HepG2 (cell line): ENCODE data around the gene POU4F3. TPM values are rescaled to one million over a fixed set of nuclear protein-coding genes. Genes with fewer than 3 reads are reported as not detected.

Experiments
- ATAC-seq: fragments of 200-7000 bp; cut with Tn5 transposase; 3 replicates; pipeline ENCODE4 v1.9.1; 2020; ENCODE audit warnings: mild to moderate bottlenecking, moderate library complexity
- BruUV-seq: library from RNA; stranded (reverse); fragments of 400-500 nt; replicated peaks from 2 replicates; lab custom pipeline; 2021; lab: Mats Ljungman, UMichigan
- CTCF ChIA-PET: fragments of 300-600 bp; formaldehyde crosslinking; extraction: SDS; loops from one replicate; lab custom pipeline; 2021; ENCODE audit warnings: low total read pairs, inconsistent platforms, low intra/inter-chr PET ratio; lab: Yijun Ruan, JAX
- POLR2A ChIA-PET: fragments of 350-600 bp; sonication (Branson Sonifier 250); formaldehyde crosslinking; loops from one replicate; lab custom pipeline; 2020; ENCODE audit warnings: antibody characterized with exemption, inconsistent platforms; lab: Yijun Ruan, JAX
- DNase-seq: peaks from one replicate; pipeline ENCODE4 v3.0.0-alpha.2; 2015; ENCODE audit warnings: low spot score
- FAIRE-seq: peaks from 3 replicates; lab custom pipeline; 2011; peaks lifted over from hg19 to GRCh38; lab: Jason Lieb, UNC
- H2AFZ ChIP-seq: one replicate; pipeline ENCODE4 v1.6.1; 2011; ENCODE audit warnings: low read length, inconsistent platforms
- H3K27ac ChIP-seq: fragments of 300-600 bp; 3 replicates; pipeline ENCODE4 v1.8.0; 2011; ENCODE audit warnings: mixed run types, mild to moderate bottlenecking, mixed read lengths, low read length, inconsistent platforms; ENCODE audit not compliant: insufficient read depth; ENCODE audit errors: extremely low read length
- H3K27me3 ChIP-seq, 2 experiments: fragments of 200-600 bp in 1 of 2; 2 replicates in 1 of 2; 3 replicates in 1 of 2; pipeline versions ENCODE4 v1.6.0 to v1.8.0; 2011; ENCODE audit warnings: low read length in 2 of 2, mild to moderate bottlenecking in 2 of 2, moderate library complexity in 2 of 2, inconsistent platforms in 1 of 2; ENCODE audit not compliant: insufficient read depth in 2 of 2, control insufficient read depth in 1 of 2
- H3K36me3 ChIP-seq, 2 experiments: fragments of 200-600 bp in 1 of 2; replicated peaks in 1 of 2; 2 replicates in 1 of 2; 3 replicates in 1 of 2; pipeline versions ENCODE4 v1.5.1 to v1.8.0; 2011; ENCODE audit warnings: low read length in 2 of 2, inconsistent platforms in 1 of 2; ENCODE audit not compliant: insufficient read depth in 2 of 2, control insufficient read depth in 1 of 2
- H3K4me1 ChIP-seq: 2 replicates; pipeline ENCODE4 v1.5.1; 2012; ENCODE audit warnings: low read length, inconsistent platforms; ENCODE audit not compliant: insufficient read depth
- H3K4me2 ChIP-seq: 2 replicates; pipeline ENCODE4 v1.6.0; 2011; ENCODE audit warnings: low read depth, low read length, inconsistent platforms
- H3K4me3 ChIP-seq, 3 experiments: fragments of 200-600 bp in 1 of 3; sonication (generic), shearing (Covaris generic) in 1 of 3; replicated peaks in 1 of 3; 2 replicates each; pipeline ENCODE4 v1.5.1; 2011 to 2016; ENCODE audit warnings: low read length in 3 of 3, inconsistent platforms in 2 of 3, low read depth in 2 of 3, mild to moderate bottlenecking in 2 of 3, control low read depth in 1 of 3, mixed read lengths in 1 of 3; ENCODE audit not compliant: insufficient read depth in 1 of 3
- H3K79me2 ChIP-seq: one replicate; pipeline ENCODE4 v1.6.1; 2011; ENCODE audit warnings: low read length, inconsistent platforms; ENCODE audit not compliant: insufficient read depth
- H3K9ac ChIP-seq: 2 replicates; pipeline ENCODE4 v1.6.0; 2011; ENCODE audit warnings: mild to moderate bottlenecking, low read depth, low read length, inconsistent platforms; ENCODE audit not compliant: insufficient read depth
- H3K9me3 ChIP-seq: 2 replicates; pipeline ENCODE4 v1.5.1; 2012; ENCODE audit warnings: mild to moderate bottlenecking, low read length
- H4K20me1 ChIP-seq: 2 replicates; pipeline ENCODE4 v1.6.0; 2011; ENCODE audit warnings: inconsistent platforms, mild to moderate bottlenecking, low read length, moderate library complexity; ENCODE audit not compliant: insufficient read depth
- CENPT ChIP-seq: sonication (generic); formaldehyde crosslinking; IDR thresholded peaks from 2 replicates; pipeline ENCODE4 v1.8.0; 2022; ENCODE audit warnings: low read depth, mild to moderate bottlenecking, moderate library complexity, missing genetic modification reagents
- CHCHD3 ChIP-seq: sonication (generic); formaldehyde crosslinking; IDR thresholded peaks from 2 replicates; pipeline ENCODE4 v1.8.0; 2022; ENCODE audit warnings: mild to moderate bottlenecking, missing genetic modification reagents, moderate library complexity
- MLX ChIP-seq: IDR thresholded peaks from 2 replicates; pipeline ENCODE4 v1.6.1; 2016
- NBN ChIP-seq: fragments of 450-650 bp; conservative IDR thresholded peaks from 2 replicates; pipeline ENCODE4 v1.6.1; 2017
- NFATC3 ChIP-seq: sonication (generic); formaldehyde crosslinking; IDR thresholded peaks from 2 replicates; pipeline ENCODE4 v1.5.1; 2020; ENCODE audit warnings: mild to moderate bottlenecking, missing genetic modification reagents
- NONO ChIP-seq, 2 experiments: fragments of 450-650 bp in 1 of 2; sonication (generic) in 1 of 2; formaldehyde crosslinking in 1 of 2; IDR thresholded peaks in 1 of 2; conservative IDR thresholded peaks in 1 of 2; 2 replicates each; pipeline versions ENCODE4 v1.6.1 to v1.8.0; 2017 to 2022; ENCODE audit warnings: mild to moderate bottlenecking in 1 of 2, missing genetic modification reagents in 1 of 2, moderate library complexity in 1 of 2
- PBX3 ChIP-seq: sonication (generic); formaldehyde crosslinking; IDR thresholded peaks from 2 replicates; pipeline ENCODE4 v1.8.1; 2023; ENCODE audit warnings: missing genetic modification reagents, inconsistent platforms, borderline replicate concordance
- PHF21A ChIP-seq: sonication (generic); formaldehyde crosslinking; IDR thresholded peaks from 2 replicates; pipeline ENCODE4 v1.5.0; 2020; ENCODE audit warnings: mild to moderate bottlenecking, missing genetic modification reagents
- SIX4 ChIP-seq: sonication (generic); formaldehyde crosslinking; IDR thresholded peaks from 2 replicates; pipeline ENCODE4 v1.4.0; 2020; ENCODE audit warnings: missing genetic modification reagents
- SNAI1 ChIP-seq: sonication (generic); formaldehyde crosslinking; IDR thresholded peaks from 2 replicates; pipeline ENCODE4 v1.5.0; 2020; ENCODE audit warnings: mild to moderate bottlenecking, missing genetic modification reagents, borderline replicate concordance
- SOX5 ChIP-seq: IDR thresholded peaks from 2 replicates; pipeline ENCODE4 v1.6.1; 2016; ENCODE audit warnings: borderline replicate concordance
- SRSF9 ChIP-seq: fragments of 200-400 bp; formaldehyde crosslinking; IDR thresholded peaks from 2 replicates; pipeline ENCODE4 v1.6.1; 2018; ENCODE audit warnings: borderline replicate concordance, mild to moderate bottlenecking, low read depth, low read length; ENCODE audit not compliant: insufficient read depth, poor library complexity, severe bottlenecking
- TP53 ChIP-seq: sonication (generic); formaldehyde crosslinking; conservative IDR thresholded peaks from 2 replicates; pipeline ENCODE4 v1.4.0; 2020; ENCODE audit warnings: missing genetic modification reagents
- ZNF414 ChIP-seq: sonication (generic); formaldehyde crosslinking; IDR thresholded peaks from 2 replicates; pipeline ENCODE4 v1.5.0; 2020; ENCODE audit warnings: missing genetic modification reagents
- ZNF543 ChIP-seq: sonication (generic); formaldehyde crosslinking; IDR thresholded peaks from 2 replicates; pipeline ENCODE4 v1.4.0; 2020; ENCODE audit warnings: mild to moderate bottlenecking, missing genetic modification reagents
- ZNF607 ChIP-seq: sonication (generic); formaldehyde crosslinking; IDR thresholded peaks from 2 replicates; pipeline ENCODE4 v1.5.1; 2020; ENCODE audit warnings: missing genetic modification reagents, mild to moderate bottlenecking, borderline replicate concordance
- ZNF724P ChIP-seq: sonication (generic); formaldehyde crosslinking; IDR thresholded peaks from 2 replicates; pipeline ENCODE4 v1.8.0; 2022; ENCODE audit warnings: missing genetic modification reagents, borderline replicate concordance
- ZSCAN20 ChIP-seq: sonication (generic); formaldehyde crosslinking; IDR thresholded peaks from 2 replicates; pipeline ENCODE4 v1.4.0; 2020; ENCODE audit warnings: missing genetic modification reagents, mild to moderate bottlenecking, borderline replicate concordance
- WGBS: methylation state at CpG from one replicate; pipeline ENCODE4 v1.1.6; 2017; ENCODE audit warnings: low lambda C conversion rate; 5-methylcytosine and 5-hydroxymethylcytosine counted together
- in situ Hi-C: cut with HindIII; loops from 2 replicates; pipeline ENCODE4 v1.10.0; 2017; ENCODE audit warnings: low pct_unique_long_range_greater_than_20kb; ENCODE audit not compliant: extremely low pct_ligation_motif_present
- intact Hi-C: fragments of 100-400 bp; cut with micrococcal nuclease; formaldehyde crosslinking; loops from one replicate; pipeline ENCODE4 v1.10.0; 2022; ENCODE audit not compliant: unreplicated experiment
- polyA plus RNA-seq, 8 experiments: library from polyadenylated mRNA; depleted of rRNA in 3 of 8; stranded (reverse) in 7 of 8; unstranded in 1 of 8; fragments of >200 nt; fragmentation: Illumina TruSeq in 4 of 8; extraction: Trizol in 4 of 8; gene quantifications; 2 replicates each; pipeline versions ENCODE4 v1.2.1 to v1.2.3, GENCODE V29; 2011 to 2016; ENCODE audit warnings: low read depth in 4 of 8, missing spikeins in 1 of 8, mixed read lengths in 1 of 8; ENCODE audit not compliant: insufficient read depth in 1 of 8
- total RNA-seq, 5 experiments: library from RNA; depleted of rRNA; stranded (reverse); fragments of >200 nt; fragmentation: Illumina TruSeq; extraction: Trizol; gene quantifications; 2 replicates each; pipeline ENCODE4 v1.2.3, GENCODE V29; 2016; ENCODE audit warnings: low read depth in 1 of 5

Gene POU4F3
- total and polyA plus RNA-seq, 2 of the 13 experiments (the other 11 are each of a cell fraction or from before 2014, with no cell fraction given), result not detected

GRCh38 chr5:146337264-146337904 is 1.3 kb upstream of the POU4F3 start:
- ChIA-PET POLR2A (no interaction called here), CTCF (no interaction called here)
- peaks cover 2 to 56% of the 10 kb centered on the region in 2 experiments for H3K27me3 ChIP-seq
- in situ Hi-C loops (no loop called here), intact Hi-C loops (no loop called here)
- no peak overlapping the region for H2AFZ ChIP-seq
- no peak for FAIRE-seq
- ATAC-seq, result no peak
- H3K27ac ChIP-seq, result no peak overlapping the region
- H3K36me3 ChIP-seq, result no peaks in the 10 kb centered on the region
- 28% methylated on average over 29 of the region's 34 CpGs for WGBS
- H3K9me3 ChIP-seq, result no peaks in the 10 kb centered on the region
- no peak for TF ChIP-seq SOX5 (CRISPR knock-in tag)
- no peak for TF ChIP-seq SNAI1 (CRISPR knock-in tag)
- TF ChIP-seq NFATC3 (CRISPR knock-in tag), result no peak
- TF ChIP-seq MLX (CRISPR knock-in tag), result no peak
- no peak for TF ChIP-seq ZNF724P (CRISPR knock-in tag)
- TF ChIP-seq ZNF414, result no peak
- no peak for TF ChIP-seq PHF21A (CRISPR knock-in tag)
- no peak for TF ChIP-seq CHCHD3 (CRISPR knock-in tag)
- no peak for TF ChIP-seq ZSCAN20 (CRISPR knock-in tag)
- no peak for TF ChIP-seq SIX4 (CRISPR knock-in tag)
- TF ChIP-seq PBX3 (CRISPR knock-in tag), result no peak
- TF ChIP-seq CENPT (CRISPR knock-in tag), result no peak
- TF ChIP-seq TP53 (CRISPR knock-in tag), result no peak
- TF ChIP-seq SRSF9, result no peak
- no peak for TF ChIP-seq NONO (IDR thresholded peaks at IDR 0.05)
- TF ChIP-seq NONO (CRISPR knock-in tag; conservative IDR thresholded peaks at IDR 0.05), result no peak
- no peak for TF ChIP-seq ZNF543 (CRISPR knock-in tag)
- no peak for TF ChIP-seq ZNF607 (CRISPR knock-in tag)
- no peak for TF ChIP-seq NBN
- H3K4me2 ChIP-seq, result no peak overlapping the region
- no TSS peak for BruUV-seq
- no peak for DNase-seq
- H3K4me3 ChIP-seq, result no peak overlapping the region
- no peak overlapping the region for H3K9ac ChIP-seq
- no peaks in the 10 kb centered on the region for H3K4me1 ChIP-seq
- no peaks in the 10 kb centered on the region; the same call in none of the 2 replicates for H4K20me1 ChIP-seq
- H3K79me2 ChIP-seq, result no peaks in the 10 kb centered on the region
